SK-N-SH (cell line): ENCODE data around the gene TMEM170B. TPM values are rescaled to one million over a fixed set of nuclear protein-coding genes. Genes with fewer than 3 reads are reported as not detected.

ENCODE experiments used
- CTCF ChIA-PET: fragments of 300-600, 350-600 bp; formaldehyde crosslinking; extraction: SDS; loops from one replicate; lab custom pipeline; 2021; lab: Yijun Ruan, JAX
- POLR2A ChIA-PET: fragments of 350-600 bp; sonication (Branson Sonifier 250); formaldehyde crosslinking; extraction: SDS; loops from one replicate; lab custom pipeline; 2020; ENCODE audit warnings: antibody characterized with exemption, inconsistent platforms; lab: Yijun Ruan, JAX
- DNase-seq: peaks from one replicate; pipeline ENCODE4 v3.0.0; 2012
- H2AFZ ChIP-seq: fragments of 200-600 bp; sonication (generic); 2 replicates; pipeline ENCODE4 v1.8.1; 2016; ENCODE audit warnings: antibody characterized with exemption, mild to moderate bottlenecking, low read depth
- H3F3A ChIP-seq: fragments of 200-600 bp; sonication (generic); replicated peaks from 2 replicates; pipeline ENCODE3; 2016; ENCODE audit warnings: antibody characterized with exemption, mild to moderate bottlenecking; ENCODE audit not compliant: insufficient read depth
- H3K27ac ChIP-seq, 2 experiments: fragments of 200-500 bp in 1 of 2; fragments of 200-600 bp in 1 of 2; sonication (Bioruptor generic) in 1 of 2; sonication (generic), shearing (Covaris generic) in 1 of 2; 2 replicates each; pipeline versions ENCODE4 v1.5.1 to v1.6.1; 2014 to 2016; ENCODE audit warnings: low read depth in 2 of 2, inconsistent platforms in 1 of 2, low read length in 1 of 2, mild to moderate bottlenecking in 1 of 2, mixed read lengths in 1 of 2
- H3K27me3 ChIP-seq: fragments of 200-600 bp; sonication (generic), shearing (Covaris generic); 2 replicates; pipeline ENCODE4 v1.6.1; 2016; ENCODE audit warnings: mixed run types; ENCODE audit not compliant: insufficient read depth
- H3K36me3 ChIP-seq, 2 experiments: fragments of 200-500 bp in 1 of 2; fragments of 200-600 bp in 1 of 2; sonication (Bioruptor generic) in 1 of 2; sonication (generic) in 1 of 2; replicated peaks in 1 of 2; 2 replicates each; pipeline versions ENCODE3 to v1.5.1; 2014 to 2016; ENCODE audit warnings: low read length in 1 of 2, mild to moderate bottlenecking in 1 of 2; ENCODE audit not compliant: insufficient read depth in 2 of 2, control insufficient read depth in 1 of 2
- H3K4me1 ChIP-seq, 2 experiments: fragments of 200-500 bp in 1 of 2; fragments of 200-600 bp in 1 of 2; sonication (Bioruptor generic) in 1 of 2; sonication (generic), shearing (Covaris generic) in 1 of 2; 2 replicates each; pipeline versions ENCODE4 v1.5.1 to v1.6.1; 2014 to 2016; ENCODE audit warnings: low read depth in 1 of 2, low read length in 1 of 2, mixed run types in 1 of 2; ENCODE audit not compliant: insufficient read depth in 2 of 2, control insufficient read depth in 1 of 2
- H3K4me2 ChIP-seq: fragments of 200-600 bp; sonication (generic), shearing (Covaris generic); 2 replicates; pipeline ENCODE4 v1.6.1; 2017; ENCODE audit warnings: mixed run types
- H3K4me3 ChIP-seq, 2 experiments: fragments of 200-500 bp in 1 of 2; fragments of 200-600 bp in 1 of 2; sonication (Bioruptor generic) in 1 of 2; sonication (generic), shearing (Covaris generic) in 1 of 2; 2 replicates each; pipeline versions ENCODE4 v1.5.1 to v1.8.1; 2014 to 2016; ENCODE audit warnings: low read depth in 2 of 2, inconsistent platforms in 1 of 2, low read length in 1 of 2, mild to moderate bottlenecking in 1 of 2, mixed read lengths in 1 of 2, moderate library complexity in 1 of 2
- H3K79me2 ChIP-seq: fragments of 200-600 bp; sonication (generic); 2 replicates; pipeline ENCODE4 v1.8.1; 2017; ENCODE audit warnings: mild to moderate bottlenecking; ENCODE audit not compliant: insufficient read depth
- H3K9ac ChIP-seq: fragments of 200-600 bp; sonication (generic); 2 replicates; pipeline ENCODE4 v1.6.1; 2017; ENCODE audit warnings: mixed run types
- H3K9me2 ChIP-seq: fragments of 200-600 bp; sonication (generic); 2 replicates; pipeline ENCODE4 v1.6.1; 2017; ENCODE audit warnings: mixed run types
- H3K9me3 ChIP-seq: fragments of 200-600 bp; sonication (generic); 2 replicates; pipeline ENCODE4 v1.6.1; 2017; ENCODE audit warnings: mixed run types, mild to moderate bottlenecking, moderate library complexity
- H4K20me1 ChIP-seq: fragments of 200-600 bp; sonication (generic); 2 replicates; pipeline ENCODE4 v1.6.1; 2017; ENCODE audit warnings: mild to moderate bottlenecking, mixed run types; ENCODE audit not compliant: insufficient read depth
- EP300 ChIP-seq, 2 experiments: IDR thresholded peaks; 2 replicates each; pipeline versions ENCODE4 v1.4.0 to v1.6.1; 2012; ENCODE audit warnings: borderline replicate concordance in 1 of 2, low read depth in 1 of 2, low read length in 1 of 2
- EZH2phosphoT487 ChIP-seq: fragments of 200-600 bp; sonication (generic); IDR thresholded peaks from 2 replicates; pipeline ENCODE4 v1.6.1; 2017; ENCODE audit warnings: low read depth, mixed run types, mild to moderate bottlenecking, antibody characterized with exemption, moderate library complexity, borderline replicate concordance
- FOSL2 ChIP-seq: IDR thresholded peaks from 2 replicates; pipeline ENCODE4 v1.4.0; 2012; ENCODE audit warnings: low read depth, mild to moderate bottlenecking, moderate library complexity, borderline replicate concordance
- GATA2 ChIP-seq: sonication (generic); formaldehyde crosslinking; IDR thresholded peaks from 2 replicates; pipeline ENCODE4 v1.5.0; 2020; ENCODE audit warnings: mild to moderate bottlenecking, missing genetic modification reagents
- IRF3 ChIP-seq: fragments of 150-350 bp; IDR thresholded peaks from 2 replicates; pipeline ENCODE4 v1.6.1; 2016; ENCODE audit warnings: mild to moderate bottlenecking, low read depth, low read length
- JUND ChIP-seq: IDR thresholded peaks from 2 replicates; pipeline ENCODE4 v1.4.0; 2012
- MEF2A ChIP-seq: IDR thresholded peaks from 2 replicates; pipeline ENCODE4 v1.4.0; 2012; ENCODE audit warnings: low read depth, borderline replicate concordance
- NFIC ChIP-seq: IDR thresholded peaks from 2 replicates; pipeline ENCODE4 v1.4.0; 2012; ENCODE audit warnings: borderline replicate concordance
- NRF1 ChIP-seq: IDR thresholded peaks from 2 replicates; pipeline ENCODE4 v1.6.1; 2012; ENCODE audit warnings: low read depth, mild to moderate bottlenecking, low read length
- POLR2AphosphoS5 ChIP-seq: IDR thresholded peaks from 2 replicates; pipeline ENCODE4 v1.6.1; 2012; ENCODE audit warnings: low read depth, low read length
- RAD21 ChIP-seq: IDR thresholded peaks from 2 replicates; pipeline ENCODE4 v1.6.1; 2012; ENCODE audit warnings: mild to moderate bottlenecking, low read length
- RCOR1 ChIP-seq: fragments of 150-350 bp; IDR thresholded peaks from 2 replicates; pipeline ENCODE4 v1.6.1; 2017; ENCODE audit warnings: antibody characterized with exemption, low read length
- RXRA ChIP-seq: IDR thresholded peaks from 2 replicates; pipeline ENCODE4 v1.4.0; 2012; ENCODE audit warnings: low read depth, mild to moderate bottlenecking, borderline replicate concordance
- SIN3A ChIP-seq: IDR thresholded peaks from 2 replicates; pipeline ENCODE4 v1.6.1; 2012; ENCODE audit warnings: low read depth, mild to moderate bottlenecking, low read length, moderate library complexity, borderline replicate concordance
- TCF12 ChIP-seq: IDR thresholded peaks from 2 replicates; pipeline ENCODE4 v1.4.0; 2012
- TEAD4 ChIP-seq: IDR thresholded peaks from 2 replicates; pipeline ENCODE4 v1.4.0; 2012; ENCODE audit warnings: mild to moderate bottlenecking, borderline replicate concordance; ENCODE audit not compliant: insufficient read depth
- USF1 ChIP-seq: IDR thresholded peaks from 2 replicates; pipeline ENCODE4 v1.4.0; 2012; ENCODE audit warnings: low read depth, borderline replicate concordance
- USF2 ChIP-seq: fragments of 150-350 bp; IDR thresholded peaks from 2 replicates; pipeline ENCODE4 v1.6.1; 2017; ENCODE audit warnings: antibody characterized with exemption, low read length, low read depth, borderline replicate concordance
- WGBS: methylation state at CpG from one replicate; pipeline ENCODE4 v1.1.6; 2017; ENCODE audit warnings: low lambda C conversion rate; 5-methylcytosine and 5-hydroxymethylcytosine counted together
- polyA plus RNA-seq, 3 experiments: library from polyadenylated mRNA; depleted of rRNA; stranded (reverse); fragments of >200 nt; gene quantifications; 2 replicates each; pipeline ENCODE4 v1.2.3, GENCODE V29; 2012

The TMEM170B gene
- polyA plus RNA-seq, 1 of the 3 experiments (the other 2 are of a cell fraction): 0.44 TPM

- H3K4me2 ChIP-seq: peak overlapping the region; percentile 16; the same call in 1 of the 2 replicates
- ChIA-PET POLR2A (no interaction called here), CTCF (interaction anchor here (0.7 to 0.9 kb wide), 3 partner anchors 11 to 990 kb away, joined by 3 to 4 read pairs (median 4); no protein-coding TSS in a partner anchor)
- H3K9ac ChIP-seq: peak overlapping the region; percentile 53
- no peaks in the 10 kb centered on the region for H3K36me3 ChIP-seq
- H4K20me1 ChIP-seq: no peaks in the 10 kb centered on the region
- no peak overlapping the region for H2AFZ ChIP-seq
- H3F3A ChIP-seq: peaks cover 44% of the 10 kb centered on the region
- H3K9me2 ChIP-seq: no peaks in the 10 kb centered on the region
- no peaks in the 10 kb centered on the region for H3K79me2 ChIP-seq
- H3K4me1 ChIP-seq: peaks cover 0 to 21% of the 10 kb centered on the region in 2 experiments; a peak in 1 of 4 replicates
- H3K9me3 ChIP-seq: no peaks in the 10 kb centered on the region
- H3K27ac ChIP-seq: peak overlapping the region; percentile 69 to 97; a peak in 3 of 4 replicates
- DNase-seq: no peak
- no peak overlapping the region for H3K4me3 ChIP-seq
- 97% methylated on average over 10 of the region's 10 CpGs for WGBS
- no peak for TF ChIP-seq JUND
- no peak for TF ChIP-seq USF1
- no peak for TF ChIP-seq EZH2phosphoT487
- TF ChIP-seq NFIC: no peak
- TF ChIP-seq USF2: no peak
- TF ChIP-seq TCF12: no peak
- no peak for TF ChIP-seq GATA2 (CRISPR knock-in tag)
- TF ChIP-seq RCOR1: no peak
- TF ChIP-seq TEAD4: no peak
- TF ChIP-seq IRF3: no peak
- TF ChIP-seq FOSL2: no peak
- TF ChIP-seq EP300 (IDR thresholded peaks at IDR 0.05; ENCODE audit: borderline replicate concordance in 1 of 2, low read depth in 1 of 2, low read length in 1 of 2): no peak
- no peak for TF ChIP-seq RAD21
- TF ChIP-seq SIN3A: no peak
- no peak for TF ChIP-seq NRF1
- no peak for TF ChIP-seq POLR2AphosphoS5
- no peak for TF ChIP-seq MEF2A
- no peak for TF ChIP-seq RXRA
- H3K27me3 ChIP-seq: no peaks in the 10 kb centered on the region
Measured at GRCh38 chr6:11614534-11615213, 77.1 kb downstream of the TMEM170B start.
